HCT116 (cell line): ENCODE results near the gene INPP5E. TPM values are rescaled to one million over a fixed set of nuclear protein-coding genes. Genes with fewer than 3 reads are reported as not detected.
A peak's percentile ranks its signal among the peaks of the same experiment; 100 is the strongest.

Source experiments
- ATAC-seq: fragments of 200-7000 bp; cut with Tn5 transposase; 2 replicates; pipeline ENCODE4 v1.9.1; 2020; ENCODE audit warnings: mild to moderate bottlenecking, moderate library complexity
- BruUV-seq: library from RNA; stranded (reverse); fragments of 400-500 nt; replicated peaks from 2 replicates; lab custom pipeline; 2021; lab: Mats Ljungman, UMichigan
- CTCF ChIA-PET: fragments of 300-600 bp; sonication (Branson Sonifier 250); formaldehyde crosslinking; loops from one replicate; lab custom pipeline; 2021; ENCODE audit warnings: antibody characterized with exemption; lab: Charles Lee
- POLR2A ChIA-PET: fragments of 300-600, 350-600 bp; sonication (Branson Sonifier 250); formaldehyde crosslinking; loops from one replicate; lab custom pipeline; 2021; ENCODE audit warnings: antibody characterized with exemption; lab: Charles Lee
- RAD21 ChIA-PET, 2 experiments: fragments of 300-600 bp; sonication (Branson Sonifier 250); formaldehyde crosslinking; loops; one replicate each; lab custom pipeline; 2023; ENCODE audit warnings: low total read pairs in 2 of 2; ENCODE audit not compliant: uncharacterized antibody in 2 of 2, unreplicated experiment in 2 of 2, low non-redundant PET in 1 of 2; lab: Charles Lee
- DNase-seq: peaks from one replicate; pipeline ENCODE4 v3.0.0-alpha.2; 2010; ENCODE audit warnings: low read depth, low spot score
- H2AFZ ChIP-seq: fragments of 200-600 bp; shearing (Covaris generic), sonication (generic); 2 replicates; pipeline ENCODE4 v1.6.1; 2017; ENCODE audit warnings: low read depth, mixed run types, mixed read lengths, antibody characterized with exemption, low read length; ENCODE audit not compliant: poor library complexity, severe bottlenecking
- H3K27ac ChIP-seq: 2 replicates; pipeline ENCODE4 v1.5.1; 2012; ENCODE audit warnings: low read depth, low read length
- H3K27me3 ChIP-seq: fragments of 200-600 bp; sonication (generic); 2 replicates; pipeline ENCODE4 v1.6.1; 2016; ENCODE audit warnings: mixed run types, low read length, mixed read lengths; ENCODE audit not compliant: insufficient read depth
- H3K36me3 ChIP-seq, 2 experiments: fragments of 200-500 bp in 1 of 2; fragments of 200-600 bp in 1 of 2; sonication (Bioruptor generic) in 1 of 2; sonication (generic) in 1 of 2; 2 replicates each; pipeline versions ENCODE4 v1.5.1 to v1.6.1; 2014 to 2016; ENCODE audit warnings: low read length in 2 of 2, inconsistent platforms in 1 of 2, mixed read lengths in 1 of 2, mixed run types in 1 of 2; ENCODE audit not compliant: insufficient read depth in 2 of 2, control insufficient read depth in 1 of 2
- H3K4me1 ChIP-seq, 2 experiments: fragments of 200-600 bp in 1 of 2; sonication (generic) in 1 of 2; 2 replicates each; pipeline versions ENCODE4 v1.5.1 to v1.6.1; 2012 to 2017; ENCODE audit warnings: low read length in 2 of 2, inconsistent platforms in 1 of 2, mild to moderate bottlenecking in 1 of 2, mixed read lengths in 1 of 2, mixed run types in 1 of 2, moderate library complexity in 1 of 2; ENCODE audit not compliant: insufficient read depth in 2 of 2, control insufficient read depth in 1 of 2
- H3K4me2 ChIP-seq: fragments of 200-600 bp; sonication (generic); 2 replicates; pipeline ENCODE4 v1.6.1; 2017; ENCODE audit warnings: mixed run types, low read length, mixed read lengths
- H3K4me3 ChIP-seq, 2 experiments: fragments of 200-600 bp in 1 of 2; sonication (generic) in 1 of 2; replicated peaks in 1 of 2; 2 replicates each; pipeline ENCODE4 v1.5.1; 2011 to 2016; ENCODE audit warnings: low read length in 2 of 2, control low read depth in 1 of 2, low read depth in 1 of 2, mild to moderate bottlenecking in 1 of 2, mixed read lengths in 1 of 2, mixed run types in 1 of 2
- H3K79me2 ChIP-seq: fragments of 200-600 bp; sonication (generic); 2 replicates; pipeline ENCODE4 v1.6.1; 2017; ENCODE audit warnings: mild to moderate bottlenecking, mixed run types, low read length, moderate library complexity, mixed read lengths; ENCODE audit not compliant: insufficient read depth
- H3K9ac ChIP-seq: fragments of 200-600 bp; sonication (generic); 2 replicates; pipeline ENCODE4 v1.6.1; 2016; ENCODE audit warnings: low read length, mixed read lengths
- H3K9me2 ChIP-seq: fragments of 200-600 bp; sonication (generic), shearing (Covaris generic); 2 replicates; pipeline ENCODE4 v1.6.1; 2017; ENCODE audit warnings: mixed run types, mild to moderate bottlenecking, moderate library complexity; ENCODE audit not compliant: insufficient read depth
- H3K9me3 ChIP-seq, 2 experiments: fragments of 200-500 bp in 1 of 2; fragments of 200-600 bp in 1 of 2; sonication (Bioruptor generic) in 1 of 2; sonication (generic) in 1 of 2; 2 replicates each; pipeline ENCODE4 v1.6.1; 2014 to 2017; ENCODE audit warnings: low read length in 2 of 2, mixed read lengths in 2 of 2, inconsistent platforms in 1 of 2, low read depth in 1 of 2, mild to moderate bottlenecking in 1 of 2, mixed run types in 1 of 2, moderate library complexity in 1 of 2; ENCODE audit not compliant: control insufficient read depth in 1 of 2, insufficient read depth in 1 of 2
- H4K20me1 ChIP-seq: fragments of 200-600 bp; sonication (generic), shearing (Covaris generic); 2 replicates; pipeline ENCODE4 v1.6.1; 2017; ENCODE audit warnings: mixed run types, mild to moderate bottlenecking, moderate library complexity; ENCODE audit not compliant: insufficient read depth
- CEBPB ChIP-seq: IDR thresholded peaks from 2 replicates; pipeline ENCODE4 v1.6.1; 2012; ENCODE audit warnings: low read depth
- FOSL1 ChIP-seq: IDR thresholded peaks from 2 replicates; pipeline ENCODE4 v1.6.1; 2012; ENCODE audit warnings: low read depth
- JUND ChIP-seq: IDR thresholded peaks from 2 replicates; pipeline ENCODE4 v1.6.1; 2012
- POLR2A ChIP-seq: IDR thresholded peaks from 2 replicates; pipeline ENCODE4 v1.7.0; 2011; ENCODE audit warnings: borderline replicate concordance; ENCODE audit not compliant: insufficient read depth, insufficient read length; ENCODE audit errors: extremely low read depth
- RAD21 ChIP-seq: IDR thresholded peaks from 2 replicates; pipeline ENCODE4 v1.6.1; 2012; ENCODE audit warnings: low read depth, mild to moderate bottlenecking
- SIN3A ChIP-seq: IDR thresholded peaks from 2 replicates; pipeline ENCODE4 v1.6.1; 2012; ENCODE audit warnings: low read depth
- YY1 ChIP-seq: IDR thresholded peaks from 2 replicates; pipeline ENCODE4 v1.6.1; 2011; ENCODE audit warnings: low read length, low read depth, moderate library complexity, mild to moderate bottlenecking; ENCODE audit not compliant: insufficient replicate concordance; ENCODE audit errors: extremely low read depth
- ZNF274 ChIP-seq: fragments of 200-500 bp; sonication (Bioruptor generic); IDR thresholded peaks from 2 replicates; pipeline ENCODE4 v1.6.1; 2014; ENCODE audit warnings: mild to moderate bottlenecking, low read depth, low read length, inconsistent platforms
- intact Hi-C: fragments of 100-400 bp; cut with micrococcal nuclease; formaldehyde crosslinking; loops from 2 replicates; pipeline ENCODE4 v1.10.0; 2022
- total RNA-seq: library from RNA; stranded (reverse); gene quantifications from one replicate; pipeline ENCODE4 v1.2.1, GENCODE V29; 2021; ENCODE audit not compliant: unreplicated experiment
- TF ChIP-seq, protein P1 (sequence below): IDR thresholded peaks from 2 replicates; pipeline ENCODE4 v1.6.1; 2012
- TF ChIP-seq, protein P2 (sequence below): IDR thresholded peaks from 2 replicates; pipeline ENCODE4 v1.6.1; 2011; ENCODE audit warnings: mild to moderate bottlenecking, low read length, moderate library complexity; ENCODE audit not compliant: insufficient replicate concordance; ENCODE audit errors: extremely low read depth
- TF ChIP-seq, protein P3 (sequence below): IDR thresholded peaks from 2 replicates; pipeline ENCODE4 v1.6.1; 2012

Gene INPP5E
- total RNA-seq, 1 experiment from 2014 or later, result 23.8 TPM

DNA sequence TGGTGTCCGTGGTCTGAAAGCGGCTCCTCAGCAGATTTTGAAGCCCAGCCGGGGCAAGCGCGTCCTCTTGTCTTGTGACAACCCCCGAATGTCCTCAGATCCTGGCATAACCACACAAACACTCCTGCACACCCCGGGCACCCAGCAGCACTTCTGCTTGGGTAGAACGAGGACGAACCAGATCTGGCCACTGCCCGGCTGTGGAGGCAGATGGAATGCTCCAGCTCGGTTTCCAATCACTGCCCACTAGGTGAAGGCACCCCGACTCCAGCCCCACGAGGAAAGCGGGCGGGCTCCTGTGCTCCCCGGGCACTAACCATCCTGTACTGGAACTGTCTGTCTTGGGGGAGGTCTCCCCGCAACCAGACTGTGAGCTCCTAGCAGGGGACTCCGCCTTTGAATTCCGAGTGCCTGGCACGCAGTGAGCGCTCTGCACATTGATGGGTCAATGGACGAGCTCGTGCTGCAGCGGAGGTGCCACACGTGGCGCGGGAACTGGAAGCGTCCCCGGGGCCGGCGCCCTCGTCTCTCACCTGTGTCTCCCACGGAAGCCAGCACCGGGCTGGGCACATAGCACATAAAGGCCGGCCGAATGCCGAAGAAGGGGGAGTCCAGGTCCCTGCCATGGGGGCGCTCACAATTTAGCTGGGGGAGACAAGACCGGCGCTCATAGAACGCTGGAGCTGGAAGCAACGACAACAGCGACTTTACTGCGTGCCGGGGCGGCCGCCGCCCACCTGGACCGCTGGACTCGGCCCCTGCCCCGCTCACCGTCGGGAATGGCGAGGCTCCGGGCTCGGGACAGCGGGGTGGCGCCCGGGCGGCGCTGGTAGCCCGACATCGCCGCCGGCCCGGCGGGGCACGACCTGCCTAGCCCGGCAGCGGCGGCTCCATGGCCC is 29.8 kb downstream of the INPP5E start:
- peak overlapping the region; percentile 93 for H3K27ac ChIP-seq
- H3K4me3 ChIP-seq, result peak overlapping the region; percentile 78 to 99
- TSS peak; percentile 68 for BruUV-seq
- ATAC-seq (peak; percentile 59), DNase-seq (no peak)
- no peaks in the 10 kb centered on the region for H3K9me3 ChIP-seq
- peaks cover 80% of the 10 kb centered on the region for H3K79me2 ChIP-seq
- intact Hi-C loops, result no loop called here
- peak overlapping the region; percentile 97 for H3K9ac ChIP-seq
- peaks cover 39 to 57% of the 10 kb centered on the region in 2 experiments for H3K36me3 ChIP-seq
- peak overlapping the region; percentile 90 for H3K4me2 ChIP-seq
- RAD21 ChIA-PET, result no interaction called here
- H2AFZ ChIP-seq, result no peak overlapping the region
- POLR2A ChIA-PET, result no interaction called here
- TF ChIP-seq, protein P1, sequence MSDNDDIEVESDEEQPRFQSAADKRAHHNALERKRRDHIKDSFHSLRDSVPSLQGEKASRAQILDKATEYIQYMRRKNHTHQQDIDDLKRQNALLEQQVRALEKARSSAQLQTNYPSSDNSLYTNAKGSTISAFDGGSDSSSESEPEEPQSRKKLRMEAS, result peak; percentile 82
- TF ChIP-seq ZNF274, result no peak
- H4K20me1 ChIP-seq, result no peaks in the 10 kb centered on the region
- CTCF ChIA-PET, result interaction anchor here (0.8 to 1.5 kb wide), 2 partner anchors 9 to 47 kb away, joined by 3 to 6 read pairs; no protein-coding TSS in a partner anchor
- no peaks in the 10 kb centered on the region for H3K9me2 ChIP-seq
- H3K4me1 ChIP-seq, result peaks cover 12 to 25% of the 10 kb centered on the region in 2 experiments
- no peaks in the 10 kb centered on the region for H3K27me3 ChIP-seq

DNA sequence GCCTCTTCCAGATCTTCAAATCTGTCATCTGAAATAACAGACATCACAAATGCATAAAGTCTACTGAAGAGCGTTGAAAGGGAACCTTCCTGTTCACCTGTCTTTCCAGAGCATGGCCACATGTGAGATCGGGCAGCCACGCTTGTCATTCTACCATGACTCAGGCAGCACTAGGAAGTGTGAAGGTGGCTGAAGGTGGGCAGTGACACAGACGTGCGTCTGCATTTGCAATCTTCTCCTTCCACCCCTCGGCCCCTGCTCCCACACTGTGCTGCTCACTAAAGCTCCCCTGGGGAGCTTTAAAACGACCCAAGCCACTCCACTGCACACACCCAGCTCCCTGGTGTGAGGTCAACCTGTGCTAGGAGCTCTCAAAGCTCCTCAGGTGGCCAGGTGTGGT is 31.7 kb downstream of the INPP5E start:
- ChIA-PET CTCF (no interaction called here), POLR2A (no interaction called here), RAD21 (no interaction called here)
- H4K20me1 ChIP-seq, result no peaks in the 10 kb centered on the region
- H3K4me1 ChIP-seq, result peaks cover 12 to 25% of the 10 kb centered on the region in 2 experiments
- no peak overlapping the region; the same call in 1 of the 2 replicates for H3K27ac ChIP-seq
- ATAC-seq (no peak), DNase-seq (no peak)
- peaks cover 61% of the 10 kb centered on the region for H3K79me2 ChIP-seq
- H3K9ac ChIP-seq, result no peak overlapping the region
- no peak overlapping the region for H3K4me2 ChIP-seq
- no peak overlapping the region for H2AFZ ChIP-seq
- H3K27me3 ChIP-seq, result no peaks in the 10 kb centered on the region
- H3K4me3 ChIP-seq, result no peak overlapping the region
- intact Hi-C loops, result no loop called here
- H3K9me2 ChIP-seq, result no peaks in the 10 kb centered on the region
- H3K36me3 ChIP-seq, result peaks cover 29 to 52% of the 10 kb centered on the region in 2 experiments; a peak in 3 of 4 replicates
- no peaks in the 10 kb centered on the region for H3K9me3 ChIP-seq
- no TSS peak for BruUV-seq
- TF ChIP-seq RAD21, result no peak
- TF ChIP-seq JUND, result no peak
- no peak for TF ChIP-seq SIN3A
- TF ChIP-seq POLR2A, result no peak
- no peak for TF ChIP-seq ZNF274
- TF ChIP-seq, protein P2, sequence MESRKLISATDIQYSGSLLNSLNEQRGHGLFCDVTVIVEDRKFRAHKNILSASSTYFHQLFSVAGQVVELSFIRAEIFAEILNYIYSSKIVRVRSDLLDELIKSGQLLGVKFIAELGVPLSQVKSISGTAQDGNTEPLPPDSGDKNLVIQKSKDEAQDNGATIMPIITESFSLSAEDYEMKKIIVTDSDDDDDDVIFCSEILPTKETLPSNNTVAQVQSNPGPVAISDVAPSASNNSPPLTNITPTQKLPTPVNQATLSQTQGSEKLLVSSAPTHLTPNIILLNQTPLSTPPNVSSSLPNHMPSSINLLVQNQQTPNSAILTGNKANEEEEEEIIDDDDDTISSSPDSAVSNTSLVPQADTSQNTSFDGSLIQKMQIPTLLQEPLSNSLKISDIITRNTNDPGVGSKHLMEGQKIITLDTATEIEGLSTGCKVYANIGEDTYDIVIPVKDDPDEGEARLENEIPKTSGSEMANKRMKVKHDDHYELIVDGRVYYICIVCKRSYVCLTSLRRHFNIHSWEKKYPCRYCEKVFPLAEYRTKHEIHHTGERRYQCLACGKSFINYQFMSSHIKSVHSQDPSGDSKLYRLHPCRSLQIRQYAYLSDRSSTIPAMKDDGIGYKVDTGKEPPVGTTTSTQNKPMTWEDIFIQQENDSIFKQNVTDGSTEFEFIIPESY, result no peak
- no peak for TF ChIP-seq YY1
- TF ChIP-seq, protein P3, sequence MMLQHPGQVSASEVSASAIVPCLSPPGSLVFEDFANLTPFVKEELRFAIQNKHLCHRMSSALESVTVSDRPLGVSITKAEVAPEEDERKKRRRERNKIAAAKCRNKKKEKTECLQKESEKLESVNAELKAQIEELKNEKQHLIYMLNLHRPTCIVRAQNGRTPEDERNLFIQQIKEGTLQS, result no peak
- no peak for TF ChIP-seq FOSL1
- no peak for TF ChIP-seq CEBPB
- TF ChIP-seq, protein P1, result no peak
